ENCODE data around the gene CERT1. TPM values are rescaled to one million over a fixed set of nuclear protein-coding genes. Genes with fewer than 3 reads are reported as not detected.

Gene CERT1
- total and polyA plus RNA-seq, 9 of the 15 experiments (the other 6 are each of a cell fraction or from before 2014, with no cell fraction given) = 3.4 to 24.7 (median 9.8) TPM

DNA sequence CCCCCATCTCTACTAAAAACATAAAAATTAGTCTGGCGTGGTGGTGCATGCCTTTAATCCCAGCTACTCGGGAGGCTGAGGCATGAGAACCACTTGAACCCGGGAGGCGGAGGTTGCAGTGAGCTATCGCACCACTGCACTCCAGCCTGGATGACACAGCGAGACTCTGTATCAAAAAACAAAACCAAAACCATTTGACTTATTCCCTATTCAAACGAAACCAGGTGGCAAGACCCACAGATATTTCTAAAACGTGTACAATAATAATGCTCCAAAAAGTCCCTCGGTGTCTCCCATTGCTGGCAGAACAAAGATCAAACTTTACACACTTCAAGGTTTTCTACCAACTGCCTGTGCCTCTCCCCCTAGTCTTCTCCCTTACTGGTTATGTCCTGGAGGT lies 144.6 kb downstream of the CERT1 start:
- H3K4me1 ChIP-seq (replicated peaks in 1 of 2; ENCODE audit: control insufficient read depth in 2 of 2, insufficient read depth in 2 of 2, low read length in 2 of 2) = peaks cover 0 to 3% of the 10 kb centered on the region in 2 experiments; a peak in 1 of 5 replicates
- DNase-seq (ENCODE audit: extremely low read depth in 1 of 4, low spot score in 3 of 4) (peak in 1 of 4 experiments; percentile 4), FAIRE-seq (no peak), ATAC-seq (no peak)
- no TSS peak for BruUV-seq (replicated peaks)
- H3K27me3 ChIP-seq (ENCODE audit: control insufficient read depth in 2 of 2, insufficient read depth in 2 of 2, low read length in 2 of 2) = no peaks in the 10 kb centered on the region
- in situ Hi-C loops (cut with MboI) = no loop called here
- intact Hi-C loops (cut with micrococcal nuclease) = loop anchor here (10.0 kb wide), 1 partner anchor 298 kb away; no protein-coding TSS in a partner anchor
- no peaks in the 10 kb centered on the region for H3K9me3 ChIP-seq (replicated peaks; ENCODE audit: control insufficient read depth, insufficient read depth, low read depth, low read length)
- H2AFZ ChIP-seq (ENCODE audit: low read depth, low read length) = no peak overlapping the region
- H3K4me2 ChIP-seq (ENCODE audit: insufficient read depth, low read length) = no peak overlapping the region
- H3K36me3 ChIP-seq (ENCODE audit: control insufficient read depth, insufficient read depth, low read length) = peaks cover 12% of the 10 kb centered on the region; the same call in 1 of the 3 replicates
- H3K27ac ChIP-seq (ENCODE audit: extremely low read depth, low read depth, low read length) = no peak overlapping the region
- no peak overlapping the region for H3K4me3 ChIP-seq
- no peak overlapping the region for H3K9ac ChIP-seq (ENCODE audit: insufficient read depth in 1 of 2, low read depth in 2 of 2, low read length in 2 of 2)
- H3K79me2 ChIP-seq (ENCODE audit: control insufficient read depth, insufficient read depth, low read length) = no peaks in the 10 kb centered on the region
- no peaks in the 10 kb centered on the region for H3K9me1 ChIP-seq (ENCODE audit: control insufficient read depth, insufficient read depth, low read length)
- 17% methylated on average over 5 of the region's 9 CpGs for WGBS (ENCODE audit: insufficient coverage, low coverage, missing lambda C conversion rate)
- no peaks in the 10 kb centered on the region for H4K20me1 ChIP-seq (replicated peaks; ENCODE audit: control insufficient read depth, insufficient read depth, low read length)
- ChIA-PET POLR2A (interaction anchor here (0.8 to 1.6 kb wide), 3 partner anchors 8 to 619 kb away, joined by 3 to 6 read pairs (median 4); no protein-coding TSS in a partner anchor), CTCF (ENCODE audit: low intra/inter-chr PET ratio) (no interaction called here)
- TF ChIP-seq, protein P1, sequence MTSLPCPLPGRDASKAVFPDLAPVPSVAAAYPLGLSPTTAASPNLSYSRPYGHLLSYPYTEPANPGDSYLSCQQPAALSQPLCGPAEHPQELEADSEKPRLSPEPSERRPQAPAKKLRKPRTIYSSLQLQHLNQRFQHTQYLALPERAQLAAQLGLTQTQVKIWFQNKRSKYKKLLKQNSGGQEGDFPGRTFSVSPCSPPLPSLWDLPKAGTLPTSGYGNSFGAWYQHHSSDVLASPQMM (CRISPR knock-in tag; IDR thresholded peaks at IDR 0.05) = no peak
- no peak for TF ChIP-seq NCOA1 (IDR thresholded peaks at IDR 0.05; ENCODE audit: low read depth)
- no peak for TF ChIP-seq ASH1L (IDR thresholded peaks at IDR 0.05; ENCODE audit: borderline replicate concordance, low read depth, partially characterized antibody)
- TF ChIP-seq ARID2 (IDR thresholded peaks at IDR 0.05) = no peak
- TF ChIP-seq, protein P2, sequence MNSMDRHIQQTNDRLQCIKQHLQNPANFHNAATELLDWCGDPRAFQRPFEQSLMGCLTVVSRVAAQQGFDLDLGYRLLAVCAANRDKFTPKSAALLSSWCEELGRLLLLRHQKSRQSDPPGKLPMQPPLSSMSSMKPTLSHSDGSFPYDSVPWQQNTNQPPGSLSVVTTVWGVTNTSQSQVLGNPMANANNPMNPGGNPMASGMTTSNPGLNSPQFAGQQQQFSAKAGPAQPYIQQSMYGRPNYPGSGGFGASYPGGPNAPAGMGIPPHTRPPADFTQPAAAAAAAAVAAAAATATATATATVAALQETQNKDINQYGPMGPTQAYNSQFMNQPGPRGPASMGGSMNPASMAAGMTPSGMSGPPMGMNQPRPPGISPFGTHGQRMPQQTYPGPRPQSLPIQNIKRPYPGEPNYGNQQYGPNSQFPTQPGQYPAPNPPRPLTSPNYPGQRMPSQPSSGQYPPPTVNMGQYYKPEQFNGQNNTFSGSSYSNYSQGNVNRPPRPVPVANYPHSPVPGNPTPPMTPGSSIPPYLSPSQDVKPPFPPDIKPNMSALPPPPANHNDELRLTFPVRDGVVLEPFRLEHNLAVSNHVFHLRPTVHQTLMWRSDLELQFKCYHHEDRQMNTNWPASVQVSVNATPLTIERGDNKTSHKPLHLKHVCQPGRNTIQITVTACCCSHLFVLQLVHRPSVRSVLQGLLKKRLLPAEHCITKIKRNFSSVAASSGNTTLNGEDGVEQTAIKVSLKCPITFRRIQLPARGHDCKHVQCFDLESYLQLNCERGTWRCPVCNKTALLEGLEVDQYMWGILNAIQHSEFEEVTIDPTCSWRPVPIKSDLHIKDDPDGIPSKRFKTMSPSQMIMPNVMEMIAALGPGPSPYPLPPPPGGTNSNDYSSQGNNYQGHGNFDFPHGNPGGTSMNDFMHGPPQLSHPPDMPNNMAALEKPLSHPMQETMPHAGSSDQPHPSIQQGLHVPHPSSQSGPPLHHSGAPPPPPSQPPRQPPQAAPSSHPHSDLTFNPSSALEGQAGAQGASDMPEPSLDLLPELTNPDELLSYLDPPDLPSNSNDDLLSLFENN (IDR thresholded peaks at IDR 0.05; ENCODE audit: low read depth in 2 of 2, low read length in 2 of 2) = no peak
- no peak for TF ChIP-seq ZNF696 (CRISPR knock-in tag; conservative IDR thresholded peaks at IDR 0.05)
- no peak for TF ChIP-seq MYBL2 (IDR thresholded peaks at IDR 0.05; ENCODE audit: low read depth)
- no peak for TF ChIP-seq MYBL2 (CRISPR knock-in tag; IDR thresholded peaks at IDR 0.05; ENCODE audit: borderline replicate concordance)
- TF ChIP-seq, protein P3, sequence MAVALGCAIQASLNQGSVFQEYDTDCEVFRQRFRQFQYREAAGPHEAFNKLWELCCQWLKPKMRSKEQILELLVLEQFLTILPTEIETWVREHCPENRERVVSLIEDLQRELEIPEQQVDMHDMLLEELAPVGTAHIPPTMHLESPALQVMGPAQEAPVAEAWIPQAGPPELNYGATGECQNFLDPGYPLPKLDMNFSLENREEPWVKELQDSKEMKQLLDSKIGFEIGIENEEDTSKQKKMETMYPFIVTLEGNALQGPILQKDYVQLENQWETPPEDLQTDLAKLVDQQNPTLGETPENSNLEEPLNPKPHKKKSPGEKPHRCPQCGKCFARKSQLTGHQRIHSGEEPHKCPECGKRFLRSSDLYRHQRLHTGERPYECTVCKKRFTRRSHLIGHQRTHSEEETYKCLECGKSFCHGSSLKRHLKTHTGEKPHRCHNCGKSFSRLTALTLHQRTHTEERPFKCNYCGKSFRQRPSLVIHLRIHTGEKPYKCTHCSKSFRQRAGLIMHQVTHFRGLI (CRISPR knock-in tag; IDR thresholded peaks at IDR 0.05) = no peak
- TF ChIP-seq, protein P4, sequence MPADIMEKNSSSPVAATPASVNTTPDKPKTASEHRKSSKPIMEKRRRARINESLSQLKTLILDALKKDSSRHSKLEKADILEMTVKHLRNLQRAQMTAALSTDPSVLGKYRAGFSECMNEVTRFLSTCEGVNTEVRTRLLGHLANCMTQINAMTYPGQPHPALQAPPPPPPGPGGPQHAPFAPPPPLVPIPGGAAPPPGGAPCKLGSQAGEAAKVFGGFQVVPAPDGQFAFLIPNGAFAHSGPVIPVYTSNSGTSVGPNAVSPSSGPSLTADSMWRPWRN (IDR thresholded peaks at IDR 0.05; ENCODE audit: low read depth) = no peak
- no peak for TF ChIP-seq ZNF124 (CRISPR knock-in tag; IDR thresholded peaks at IDR 0.05)
- TF ChIP-seq TBP (optimal IDR thresholded peaks at IDR 0.05; ENCODE audit: low read depth, low read length) = no peak
- TF ChIP-seq NONO (IDR thresholded peaks at IDR 0.05; ENCODE audit: low read depth in 2 of 2, low read length in 1 of 2) = no peak
- TF ChIP-seq CREBBP (IDR thresholded peaks at IDR 0.05; ENCODE audit: low read depth, low read length) = no peak
- no peak for TF ChIP-seq TRIM24 (IDR thresholded peaks at IDR 0.05)
- no peak for TF ChIP-seq CHD1 (IDR thresholded peaks at IDR 0.05; ENCODE audit: low read length)
